ENCODE data around the gene ACTL10.

The ACTL10 gene

GRCh38 chr20:33649201-33649681 is 17.5 kb upstream of the ACTL10 start:
- no peak for DNase-seq (ENCODE audit: low read depth)

DNA sequence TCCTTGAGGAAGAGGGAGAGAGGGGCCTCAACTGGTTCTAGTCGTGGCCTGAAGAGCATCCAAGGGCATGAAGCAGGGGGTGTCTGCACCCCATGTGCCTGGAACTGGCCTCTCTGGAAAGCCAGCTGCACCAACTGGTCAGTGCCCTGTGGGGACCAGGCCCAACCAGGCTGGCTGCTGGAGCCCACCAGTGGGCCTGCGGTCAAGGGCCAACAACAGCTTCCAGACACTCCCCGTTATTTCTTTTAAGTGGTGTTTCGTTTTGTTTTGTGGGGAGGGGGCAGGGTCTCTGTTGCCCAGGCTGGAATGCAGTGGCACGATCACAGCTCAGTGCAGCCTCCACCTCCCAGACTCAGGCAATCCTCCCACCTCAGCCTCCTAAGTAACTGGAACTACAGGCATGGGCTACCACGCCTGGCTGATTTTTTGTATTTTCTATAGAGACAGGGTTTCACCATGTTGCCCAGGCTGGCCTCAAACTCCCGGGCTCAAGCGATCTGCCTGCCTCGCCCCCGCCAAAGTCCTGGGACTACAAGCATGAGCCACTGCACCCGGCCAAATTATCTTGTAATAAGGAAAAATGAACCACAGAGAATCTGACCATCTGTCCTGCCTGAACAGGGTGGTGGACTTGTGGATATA is 16.5 kb upstream of the ACTL10 start:
- DNase-seq (ENCODE audit: low read depth): no peak

GRCh38 chr20:33650753-33651561 is 15.8 kb upstream of the ACTL10 start:
- DNase-seq (ENCODE audit: low read depth): no peak

- DNase-seq (ENCODE audit: low read depth): no peak
Measured at GRCh38 chr20:33651562-33652048, 15.1 kb upstream of the ACTL10 start.

GRCh38 chr20:33653218-33653899 is 13.4 kb upstream of the ACTL10 start:
- DNase-seq (ENCODE audit: low read depth): peak; percentile 49

DNA sequence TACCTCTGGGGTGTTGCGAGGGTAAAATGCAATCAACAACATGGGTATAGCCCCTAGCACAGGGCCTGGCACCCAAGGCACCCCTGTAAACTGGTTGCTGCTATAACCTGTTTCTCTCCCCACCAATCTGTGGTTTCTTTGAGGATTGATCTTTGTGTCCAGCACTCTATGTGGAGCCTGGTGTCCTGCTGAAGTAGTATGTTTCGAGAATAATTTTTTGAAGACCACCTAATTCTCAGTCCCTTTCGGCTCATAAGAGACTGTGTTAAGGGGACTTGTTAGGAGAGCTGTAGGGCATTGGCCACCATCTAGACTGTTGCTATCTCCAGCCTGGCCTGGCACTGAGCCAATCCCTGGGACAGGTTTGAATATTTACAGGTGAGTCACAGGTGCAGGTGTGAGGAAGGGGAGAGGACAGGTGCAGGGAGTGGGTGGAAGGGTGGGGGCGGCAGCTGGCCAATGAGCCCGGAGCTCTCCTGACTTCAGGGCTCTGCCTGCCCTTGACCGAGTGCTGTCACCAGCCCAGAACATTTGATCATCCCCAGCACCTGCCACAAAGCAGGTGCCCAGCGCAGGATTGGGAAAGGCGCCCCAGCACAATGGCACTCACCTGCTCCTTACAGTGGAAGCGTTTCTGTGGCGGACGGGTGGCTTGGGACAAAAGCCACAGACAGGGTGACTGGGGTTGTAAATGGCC is 12.7 kb upstream of the ACTL10 start:
- DNase-seq (ENCODE audit: low read depth): no peak

GRCh38 chr20:33654680-33655161 is 12.0 kb upstream of the ACTL10 start:
- no peak for DNase-seq (ENCODE audit: low read depth)

DNA sequence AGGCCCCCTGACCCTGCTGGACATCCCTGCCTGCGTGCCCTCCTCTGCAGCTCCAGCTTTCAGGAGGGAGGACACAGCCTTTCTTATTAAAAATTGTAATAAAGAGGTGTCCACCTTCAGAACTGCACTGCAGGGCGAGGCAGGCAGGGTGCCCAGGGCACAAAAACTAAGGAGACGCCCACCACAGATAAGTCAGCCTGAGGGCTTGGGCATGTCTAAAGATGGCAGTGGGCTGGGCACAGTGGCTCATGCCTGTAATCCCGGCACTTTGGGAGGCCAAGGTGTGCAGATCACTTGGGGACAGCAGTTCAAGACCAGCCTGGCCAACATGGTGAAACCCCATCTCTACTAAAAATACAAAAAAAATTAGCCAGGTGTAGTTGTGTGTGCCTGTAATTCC is 11.6 kb upstream of the ACTL10 start:
- DNase-seq (ENCODE audit: low read depth): no peak

DNA sequence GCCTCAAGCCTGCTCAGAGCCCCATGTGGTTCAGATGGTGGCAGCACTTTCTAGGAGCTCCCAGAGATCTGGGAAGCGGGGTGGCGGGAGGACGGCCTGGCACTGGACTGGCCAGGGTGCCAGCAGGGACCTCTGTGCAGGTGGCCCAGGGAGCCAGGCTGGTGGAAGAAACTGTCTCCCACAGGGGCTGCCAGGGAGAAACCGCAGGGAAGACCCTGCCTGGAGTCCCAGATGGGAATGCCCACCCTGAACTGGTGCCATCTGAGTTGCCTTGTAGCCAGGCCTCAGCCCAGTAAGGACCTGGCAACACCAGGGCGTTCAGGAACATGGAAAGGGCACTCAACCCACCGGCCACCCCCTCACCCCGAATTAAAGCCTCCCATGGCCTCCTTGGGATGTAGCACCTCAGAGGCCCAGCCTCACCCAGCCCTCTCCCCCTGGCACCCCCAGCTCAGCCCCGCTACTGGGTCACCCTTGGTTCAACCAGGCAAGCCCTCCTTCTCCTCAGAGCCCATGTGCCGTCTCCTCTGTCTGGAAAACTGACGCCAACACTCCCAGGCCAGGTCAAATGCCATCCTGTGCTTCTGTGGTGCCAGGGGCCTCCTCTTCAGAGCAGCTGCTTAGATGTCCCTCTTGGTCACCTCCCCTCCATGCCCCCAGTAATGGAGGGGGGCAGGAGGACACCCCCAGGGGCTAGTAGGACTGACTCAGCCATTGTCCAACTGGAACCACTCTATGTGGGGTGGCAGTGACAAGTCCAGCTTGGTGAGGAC is 10.5 kb upstream of the ACTL10 start:
- no peak for DNase-seq (ENCODE audit: low read depth)

DNA sequence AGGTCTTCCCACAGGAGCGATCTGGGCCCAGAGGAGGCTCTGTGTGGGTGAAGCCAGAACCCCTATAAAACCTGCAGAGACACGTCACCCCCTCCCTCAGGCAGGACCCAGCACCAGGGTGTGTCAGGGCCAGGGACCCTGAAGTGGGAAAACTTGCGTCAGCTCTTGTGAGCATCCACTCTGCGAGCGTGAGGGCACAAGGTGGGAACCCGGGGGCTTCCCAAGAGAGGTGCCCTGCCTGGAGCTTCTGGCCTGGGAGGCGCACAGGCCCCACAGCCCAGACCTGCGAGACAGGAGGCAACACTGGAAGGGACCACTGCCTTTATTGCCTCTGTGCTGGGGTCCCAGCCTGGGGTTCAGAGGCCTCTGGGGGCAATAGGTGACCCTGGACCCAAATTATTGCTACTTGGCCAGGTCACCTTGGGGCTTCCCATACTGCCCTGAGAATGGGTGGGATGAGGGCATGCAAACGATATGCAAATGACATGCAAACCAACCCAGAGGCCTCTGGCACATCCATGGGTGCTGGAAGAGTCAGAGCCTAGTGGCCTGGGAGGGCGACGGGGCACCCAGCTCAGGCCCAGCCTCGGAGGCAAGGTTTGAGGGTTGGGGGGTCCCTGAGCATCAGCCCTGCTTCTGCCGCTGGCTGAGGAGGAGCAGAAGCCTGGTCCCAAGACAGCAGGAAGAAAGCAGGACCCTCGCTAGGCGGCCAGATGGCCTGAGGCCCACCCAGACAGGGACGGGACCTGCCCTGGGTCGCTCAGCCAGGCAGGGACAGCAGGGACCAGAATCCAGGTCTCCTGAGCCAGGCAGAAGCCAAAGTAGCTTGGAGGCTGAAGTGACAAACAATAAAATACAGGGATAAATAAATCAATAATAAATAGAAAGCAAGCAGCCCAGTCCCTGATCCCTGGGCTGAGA is 9.7 kb upstream of the ACTL10 start:
- DNase-seq (ENCODE audit: low read depth): no peak

GRCh38 chr20:33657704-33658095 is 9.0 kb upstream of the ACTL10 start:
- DNase-seq (ENCODE audit: low read depth): no peak

GRCh38 chr20:33658510-33658909 is 8.2 kb upstream of the ACTL10 start:
- no peak for DNase-seq (ENCODE audit: low read depth)

GRCh38 chr20:33658929-33659328 is 7.8 kb upstream of the ACTL10 start:
- no peak for DNase-seq (ENCODE audit: low read depth)

DNA sequence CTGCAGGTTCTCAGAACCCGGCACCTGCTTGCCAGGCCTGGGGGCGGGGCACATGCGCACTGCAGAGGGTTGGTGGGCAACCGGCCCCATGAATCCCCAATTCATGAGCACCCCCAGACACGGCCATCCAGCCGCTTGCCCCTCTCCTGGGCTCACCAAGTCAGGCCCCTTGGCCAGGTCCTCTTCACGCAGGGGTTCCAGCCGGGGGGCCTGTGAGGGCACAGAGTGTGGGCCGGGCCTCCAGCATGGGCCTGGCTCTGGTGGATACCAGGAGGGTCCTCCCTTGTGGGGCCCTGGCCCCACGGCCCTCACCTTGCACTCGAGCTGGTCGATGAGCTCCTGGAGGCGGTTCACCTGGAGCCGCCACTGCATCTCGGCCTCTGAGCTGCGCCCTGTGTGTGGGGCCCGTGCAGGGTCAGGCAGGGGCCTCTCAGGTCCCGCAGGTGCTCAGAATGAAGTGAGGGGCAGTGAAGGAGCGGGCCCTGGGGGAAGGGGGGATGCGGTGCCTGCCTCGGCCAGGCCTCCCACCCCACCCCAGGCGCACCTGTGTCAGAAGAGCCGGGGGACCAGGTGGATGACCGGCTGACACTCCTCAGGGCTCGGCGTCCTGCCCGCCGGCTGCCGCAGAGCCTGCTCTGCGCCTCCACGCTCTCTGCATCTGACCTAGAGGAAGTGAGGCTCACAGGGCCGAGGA is 7.3 kb upstream of the ACTL10 start:
- no peak for DNase-seq (ENCODE audit: low read depth)

- no peak for DNase-seq (ENCODE audit: low read depth)
Measured at GRCh38 chr20:33660035-33660684, 6.6 kb upstream of the ACTL10 start.

- no peak for DNase-seq (ENCODE audit: low read depth)
Measured at GRCh38 chr20:33660685-33661058, 6.1 kb upstream of the ACTL10 start.

- DNase-seq (ENCODE audit: low read depth): no peak
Measured at GRCh38 chr20:33662172-33662571, 4.6 kb upstream of the ACTL10 start, which contains the start of gene C20orf144. Gene C20orf144, plus strand, starts transcription at chr20:33662327. Its CDS starts 19 bp downstream, at chr20:33662346.

DNA sequence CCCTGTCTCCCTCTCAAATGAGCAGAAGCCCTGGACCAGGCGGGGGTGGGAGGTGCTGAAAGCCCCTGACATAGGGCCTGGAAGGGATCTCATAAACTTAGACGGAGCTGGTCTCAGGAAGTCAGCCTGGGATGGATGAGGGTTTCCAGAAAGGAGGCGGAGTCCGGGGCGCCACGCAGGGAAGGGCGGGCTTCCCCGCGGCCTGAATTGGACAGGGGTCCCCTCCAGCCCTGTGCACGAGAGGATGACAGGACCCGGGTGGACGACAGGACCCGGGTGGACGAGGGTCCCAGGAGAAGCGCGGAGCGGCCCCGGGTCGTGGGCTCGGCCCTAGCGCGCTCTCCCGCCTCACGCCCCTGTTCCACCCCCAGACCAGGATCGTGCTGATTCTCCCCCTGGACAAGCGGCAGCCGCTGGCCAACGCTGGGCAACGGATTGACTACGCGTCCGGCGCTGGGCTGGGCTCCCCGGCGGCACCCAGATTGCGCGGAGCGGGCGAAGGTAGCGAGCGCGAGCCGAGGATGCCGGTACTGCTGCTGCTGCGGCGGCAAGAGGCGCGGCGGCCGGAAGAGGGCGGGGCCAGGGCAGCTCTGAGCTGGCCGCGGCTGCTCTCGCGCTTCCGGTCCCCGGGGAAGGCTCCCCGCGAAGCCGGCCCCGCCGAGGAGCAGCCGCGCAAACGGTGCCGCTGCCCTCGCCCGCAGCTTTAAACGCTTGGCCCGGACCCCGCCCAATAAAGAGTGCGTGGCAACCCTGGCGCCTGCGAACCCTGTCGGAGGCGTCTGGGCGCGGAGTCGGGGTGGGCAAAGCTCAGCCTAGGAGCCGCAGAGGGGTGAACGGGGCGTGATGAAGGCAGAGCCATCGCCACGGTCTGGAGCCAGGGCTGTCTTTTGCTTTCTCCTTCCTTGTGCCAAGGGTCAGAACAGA is 3.3 kb upstream of the ACTL10 start:
- no peak for DNase-seq (ENCODE audit: low read depth)
